HEK293 (cell line): ENCODE measurements around the gene NDE1.

Source experiments
- CTCF ChIA-PET: fragments of 350-600 bp; formaldehyde crosslinking; extraction: SDS; loops from one replicate; lab custom pipeline; 2021; ENCODE audit warnings: antibody characterized with exemption; lab: Yijun Ruan, JAX
- POLR2A ChIA-PET: fragments of 300-600 bp; formaldehyde crosslinking; extraction: SDS; loops from one replicate; lab custom pipeline; 2020; ENCODE audit warnings: antibody characterized with exemption, inconsistent platforms; lab: Yijun Ruan, JAX
- H3K27ac ChIP-seq: fragments of 200-500 bp; sonication (Bioruptor generic); 2 replicates; pipeline ENCODE4 v1.5.1; 2014; ENCODE audit warnings: low read depth, low read length, control low read depth, inconsistent platforms; ENCODE audit errors: extremely low read depth
- H3K36me3 ChIP-seq, 2 experiments: fragments of 200-500 bp in 1 of 2; sonication (Bioruptor generic) in 1 of 2; 1 replicate in 1 of 2; 2 replicates in 1 of 2; pipeline ENCODE4 v1.5.1; 2014 to 2017; ENCODE audit warnings: inconsistent platforms in 2 of 2, low read length in 2 of 2; ENCODE audit not compliant: control insufficient read depth in 2 of 2, insufficient read depth in 1 of 2
- H3K4me1 ChIP-seq: fragments of 200-500 bp; sonication (Bioruptor generic); 2 replicates; pipeline ENCODE4 v1.5.1; 2014; ENCODE audit warnings: mild to moderate bottlenecking, low read length, inconsistent platforms; ENCODE audit not compliant: control insufficient read depth, insufficient read depth
- H3K4me3 ChIP-seq: 2 replicates; pipeline ENCODE4 v1.5.1; 2011; ENCODE audit warnings: low read depth, mild to moderate bottlenecking, control low read depth, low read length, moderate library complexity
- H3K9me3 ChIP-seq: fragments of 200-500 bp; sonication (Bioruptor generic); 2 replicates; pipeline ENCODE4 v1.5.1; 2014; ENCODE audit warnings: low read depth, low read length, inconsistent platforms; ENCODE audit not compliant: control insufficient read depth, insufficient read depth
- GLI2 ChIP-seq: fragments of 450-650 bp; formaldehyde crosslinking; IDR thresholded peaks from 2 replicates; pipeline ENCODE4; 2017; ENCODE audit warnings: missing biosample characterization, missing genetic modification characterization, low read depth, borderline replicate concordance
- PRDM10 ChIP-seq: fragments of 450-650 bp; formaldehyde crosslinking; IDR thresholded peaks from 2 replicates; pipeline ENCODE4 v1.5.1; 2016; ENCODE audit warnings: missing biosample characterization, missing genetic modification characterization
- SP3 ChIP-seq: fragments of 450-650 bp; formaldehyde crosslinking; IDR thresholded peaks from 2 replicates; pipeline ENCODE4 v1.5.1; 2016; ENCODE audit warnings: missing biosample characterization, missing genetic modification characterization
- ZNF133 ChIP-seq: fragments of 450-650 bp; formaldehyde crosslinking; IDR thresholded peaks from 2 replicates; pipeline ENCODE4 v1.5.1; 2016; ENCODE audit warnings: missing biosample characterization, missing genetic modification characterization
- ZNF146 ChIP-seq: fragments of 450-650 bp; formaldehyde crosslinking; IDR thresholded peaks from 2 replicates; pipeline ENCODE4 v1.5.1; 2016; ENCODE audit warnings: missing biosample characterization, missing genetic modification characterization
- ZNF2 ChIP-seq: fragments of 450-650 bp; formaldehyde crosslinking; IDR thresholded peaks from 2 replicates; pipeline ENCODE4 v1.5.1; 2016; ENCODE audit warnings: missing biosample characterization, missing genetic modification characterization
- ZNF239 ChIP-seq: fragments of 450-650 bp; formaldehyde crosslinking; IDR thresholded peaks from 2 replicates; pipeline ENCODE4 v1.5.1; 2016; ENCODE audit warnings: missing biosample characterization, missing genetic modification characterization
- ZNF324 ChIP-seq: fragments of 450-650 bp; formaldehyde crosslinking; IDR thresholded peaks from 2 replicates; pipeline ENCODE4 v1.5.1; 2016; ENCODE audit warnings: missing biosample characterization, missing genetic modification characterization
- ZNF580 ChIP-seq: fragments of 450-650 bp; formaldehyde crosslinking; IDR thresholded peaks from 2 replicates; pipeline ENCODE4 v1.5.1; 2016; ENCODE audit warnings: missing biosample characterization, missing genetic modification characterization
- ZNF600 ChIP-seq: fragments of 450-650 bp; formaldehyde crosslinking; IDR thresholded peaks from 2 replicates; pipeline ENCODE4 v1.5.1; 2016; ENCODE audit warnings: missing biosample characterization, missing genetic modification characterization
- ZNF768 ChIP-seq: fragments of 450-650 bp; formaldehyde crosslinking; IDR thresholded peaks from 2 replicates; pipeline ENCODE4 v1.5.1; 2018; ENCODE audit warnings: missing biosample characterization, mild to moderate bottlenecking, missing genetic modification characterization
- ZXDB ChIP-seq: fragments of 450-650 bp; formaldehyde crosslinking; IDR thresholded peaks from 2 replicates; pipeline ENCODE4 v1.5.1; 2016; ENCODE audit warnings: missing biosample characterization, missing genetic modification characterization

Gene NDE1

DNA sequence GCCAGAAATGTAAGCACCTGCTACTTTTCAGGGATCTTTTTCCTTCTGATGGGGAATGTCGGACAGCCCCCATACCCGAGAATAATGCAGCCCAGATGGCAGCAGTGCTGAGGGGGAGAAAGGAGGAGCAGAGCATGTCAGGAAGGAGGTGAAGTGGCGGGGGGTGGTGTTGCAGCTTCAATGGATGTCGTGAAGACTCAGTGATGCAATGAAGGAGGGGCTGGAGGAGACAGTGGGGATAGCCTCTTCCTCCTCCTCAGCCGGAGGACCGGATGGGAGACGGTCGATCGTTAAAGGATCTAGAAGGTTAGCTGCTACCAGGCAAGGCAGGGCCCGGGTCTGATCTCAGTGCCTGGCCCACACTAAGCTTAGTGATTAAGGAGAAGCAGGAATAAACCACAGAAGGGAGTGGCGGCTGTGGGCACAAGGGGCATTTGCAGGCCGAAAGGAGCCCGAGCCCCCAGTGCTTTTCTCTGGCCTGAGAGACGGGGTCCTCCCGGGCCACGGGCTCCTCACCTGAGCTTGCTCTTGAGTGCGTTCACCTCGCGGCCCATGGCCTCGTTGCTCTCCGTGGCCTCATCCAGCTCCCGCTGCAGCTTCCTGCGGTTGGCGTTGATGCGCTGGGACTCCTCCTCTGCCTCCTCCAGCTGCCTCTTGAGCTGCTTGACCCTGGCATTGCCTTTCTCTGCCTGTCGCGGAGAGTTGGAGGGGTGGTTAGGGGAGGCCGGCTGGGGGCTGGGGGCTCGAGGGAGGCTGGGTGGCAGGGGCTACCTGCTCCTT is 64.5 kb downstream of the NDE1 start:
- Histone ChIP-seq H3K4me1 (no peaks in the 10 kb centered on the region), H3K36me3 (peaks cover 0 to 10% of the 10 kb centered on the region in 2 experiments; a peak in 2 of 3 replicates), H3K27ac (no peak overlapping the region)
- CTCF ChIA-PET, result interaction anchor here (0.7 to 2.3 kb wide), 3 partner anchors 9 to 51 kb away, joined by 3 to 11 read pairs (median 7); no protein-coding TSS in a partner anchor
- TF ChIP-seq ZNF2, result no peak
- TF ChIP-seq PRDM10, result no peak
- no peak for TF ChIP-seq ZNF133 (tag by site-specific recombination)
- no peak for TF ChIP-seq ZNF768 (tag by site-specific recombination)
- TF ChIP-seq, all 188 proteins: peak for 0
- POLR2A ChIA-PET, result interaction anchor here (0.6 kb wide), 1 partner anchor 64 kb away, joined by 4 read pairs; no protein-coding TSS in a partner anchor
- H3K4me3 ChIP-seq, result no peak overlapping the region
- no peaks in the 10 kb centered on the region for H3K9me3 ChIP-seq

DNA sequence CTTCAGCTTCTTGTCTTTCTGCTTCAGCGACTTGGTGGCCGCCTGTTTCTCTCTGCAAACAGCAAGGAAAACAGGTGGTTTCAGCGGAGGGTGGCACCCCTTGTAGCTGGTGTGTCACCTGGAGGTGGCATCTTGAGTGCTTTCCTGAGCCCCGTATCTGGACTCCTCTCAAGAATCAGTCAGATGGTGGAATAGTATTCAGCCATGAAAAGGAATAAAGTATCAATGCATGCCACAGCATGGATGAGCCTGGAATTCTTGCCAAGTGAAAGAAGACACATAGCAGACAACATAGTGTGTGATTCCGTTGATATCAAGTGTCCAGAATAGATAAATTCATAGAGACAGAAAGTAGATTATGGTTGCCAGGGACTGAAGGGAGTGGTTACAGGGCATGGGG is 65.2 kb downstream of the NDE1 start:
- Histone ChIP-seq H3K9me3 (no peaks in the 10 kb centered on the region), H3K4me1 (no peaks in the 10 kb centered on the region), H3K27ac (no peak overlapping the region), H3K4me3 (no peak overlapping the region)
- ChIA-PET CTCF (interaction anchor here (0.7 to 2.3 kb wide), 2 partner anchors 11 to 50 kb away, joined by 3 to 11 read pairs; no protein-coding TSS in a partner anchor), POLR2A (no interaction called here)
- TF ChIP-seq ZNF239 (tag by site-specific recombination) (no peak), ZNF146 (tag by site-specific recombination) (peak; percentile 99), ZNF324 (tag by site-specific recombination) (no peak)
- TF ChIP-seq, all 188 proteins: peak for 1
- peaks cover 0 to 7% of the 10 kb centered on the region in 2 experiments; a peak in 2 of 3 replicates for H3K36me3 ChIP-seq

GRCh38 chr16:15716694-15717447 is 66.8 kb downstream of the NDE1 start:
- Histone ChIP-seq H3K36me3 (peaks cover 0 to 7% of the 10 kb centered on the region in 2 experiments; a peak in 2 of 3 replicates), H3K27ac (no peak overlapping the region), H3K4me1 (no peaks in the 10 kb centered on the region), H3K9me3 (no peaks in the 10 kb centered on the region), H3K4me3 (no peak overlapping the region)
- CTCF ChIA-PET, result interaction anchor here (2.3 kb wide), 1 partner anchor 12 kb away, joined by 11 read pairs; no protein-coding TSS in a partner anchor
- POLR2A ChIA-PET, result no interaction called here
- no peak for TF ChIP-seq GLI2 (tag by site-specific recombination)
- no peak for TF ChIP-seq ZXDB (tag by site-specific recombination)
- no peak for TF ChIP-seq ZNF580
- TF ChIP-seq SP3 (tag by site-specific recombination), result no peak
- 0 out of 2 replicates have a peak, but pooled peaks have one; percentile 37 for TF ChIP-seq ZNF600 (tag by site-specific recombination)
